Natural killer cell treated with Interleukin-12 subunit alpha and Interleukin-12 subunit beta and Interleukin-15 and Interleukin-18, amount 100 ng/mL, for 72 hours (primary cell): ENCODE measurements around the gene ARHGAP15. TPM values are rescaled to one million over a fixed set of nuclear protein-coding genes. Genes with fewer than 3 reads are reported as not detected.

Source experiments
- ATAC-seq, 2 donors: fragments of 150-1000 bp; cut with Tn5 transposase in 1 of 2; sonication (Bioruptor Pico), chemical (Tn5 transposase) in 1 of 2; 2 replicates each; pipeline ENCODE4 v1.10.0; 2021
- DNase-seq: peaks from one replicate; pipeline ENCODE4 v3.0.0; 2022; ENCODE audit warnings: low spot score
- H3K27ac Mint-ChIP-seq, 2 donors: 1 replicate in 1 of 2; 2 replicates in 1 of 2; pipeline ENCODE4 v1.8.0; 2022; ENCODE audit warnings: mixed read lengths in 2 of 2, mild to moderate bottlenecking in 1 of 2, moderate library complexity in 1 of 2
- H3K27me3 Mint-ChIP-seq, 2 donors: 1 replicate in 1 of 2; 2 replicates in 1 of 2; pipeline ENCODE4 v1.8.0; 2022; ENCODE audit warnings: mixed read lengths in 2 of 2
- H3K36me3 Mint-ChIP-seq: one replicate; pipeline ENCODE4 v1.8.0; 2022; ENCODE audit warnings: mixed read lengths
- H3K4me1 Mint-ChIP-seq, 2 donors: 1 replicate in 1 of 2; 2 replicates in 1 of 2; pipeline ENCODE4 v1.8.0; 2022; ENCODE audit warnings: low read depth in 2 of 2, mixed read lengths in 2 of 2, mild to moderate bottlenecking in 1 of 2
- H3K4me3 Mint-ChIP-seq: one replicate; pipeline ENCODE4 v1.8.0; 2022; ENCODE audit warnings: mixed read lengths
- H3K9me3 Mint-ChIP-seq: 2 replicates; pipeline ENCODE4 v1.8.0; 2022; ENCODE audit warnings: mixed read lengths
- total RNA-seq, 2 donors: library from RNA; stranded (reverse); gene quantifications; one replicate each; pipeline ENCODE4 v1.2.3, GENCODE V29; 2022

The ARHGAP15 gene
- total RNA-seq, 2 donors from 2014 or later: 80.6 to 133 TPM

DNA sequence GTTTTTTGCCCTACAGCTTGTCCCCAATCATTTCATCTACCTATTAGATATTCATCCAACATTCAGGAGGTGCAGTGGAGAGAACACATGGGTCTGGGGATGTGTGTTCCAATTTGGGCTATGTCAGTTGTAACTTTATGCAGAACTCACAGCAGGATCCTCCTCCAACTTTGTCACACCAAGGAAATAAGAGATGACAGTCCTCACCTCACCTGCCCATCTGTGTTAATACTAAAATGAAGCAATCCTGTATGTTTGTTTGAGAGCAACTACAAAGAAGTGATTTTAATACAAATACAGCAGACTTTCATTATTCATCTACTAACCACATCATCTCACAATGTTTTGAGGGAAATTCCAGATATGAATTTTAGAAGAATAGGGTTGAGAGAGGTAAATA lies 126.7 kb downstream of the ARHGAP15 start:
- ATAC-seq (peak; percentile 77 to 84), DNase-seq (no peak)
- H3K36me3 Mint-ChIP-seq: peaks cover 6% of the 10 kb centered on the region
- H3K9me3 Mint-ChIP-seq: no peaks in the 10 kb centered on the region
- peak overlapping the region; percentile 90 for H3K4me3 Mint-ChIP-seq
- no peaks in the 10 kb centered on the region for H3K27me3 Mint-ChIP-seq
- H3K27ac Mint-ChIP-seq: peak overlapping the region; percentile 92 to 94
- H3K4me1 Mint-ChIP-seq: peaks cover 45 to 76% of the 10 kb centered on the region in 2 donors

DNA sequence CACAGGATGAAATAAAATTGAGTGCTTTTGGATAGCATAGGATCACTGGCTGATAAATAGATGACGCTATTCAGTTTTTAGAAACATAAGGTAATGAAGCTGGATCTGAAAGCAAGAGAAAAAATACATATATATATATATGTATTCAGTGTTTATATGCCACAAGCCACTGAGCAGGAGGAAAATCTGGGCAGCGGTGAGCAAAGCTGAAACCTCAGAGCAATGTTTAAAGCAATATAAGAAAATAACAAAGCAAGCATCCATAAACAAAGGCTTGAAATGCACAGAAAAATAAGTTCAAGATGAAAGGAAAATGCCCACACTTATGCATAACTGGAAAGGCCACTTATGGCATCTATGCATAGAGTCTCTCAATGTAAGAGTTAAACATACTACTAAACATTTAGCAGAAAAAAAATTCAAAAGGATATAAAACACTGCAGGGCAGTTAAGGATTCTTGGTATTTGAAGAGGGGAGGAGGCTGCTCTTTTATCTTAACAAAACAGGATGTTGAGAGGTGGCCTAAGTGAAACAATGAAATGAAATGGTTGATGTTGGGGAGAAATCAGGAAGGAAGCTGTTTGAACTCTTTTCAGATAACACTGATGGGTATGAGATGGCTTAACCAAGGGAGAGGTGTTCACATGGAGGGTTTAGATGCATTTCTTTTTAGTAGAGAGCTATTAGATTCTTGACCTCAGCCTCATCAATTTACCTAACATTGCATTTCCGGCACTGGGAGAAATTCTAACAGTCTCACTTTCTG lies 129.1 kb downstream of the ARHGAP15 start:
- peak overlapping the region; percentile 92 to 94 for H3K27ac Mint-ChIP-seq
- H3K4me3 Mint-ChIP-seq: peak overlapping the region; percentile 79
- H3K27me3 Mint-ChIP-seq: no peaks in the 10 kb centered on the region
- DNase-seq (no peak), ATAC-seq (peak in 1 of 2 donors; percentile 35)
- peaks cover 11% of the 10 kb centered on the region for H3K36me3 Mint-ChIP-seq
- peaks cover 57 to 80% of the 10 kb centered on the region in 2 donors for H3K4me1 Mint-ChIP-seq
- peaks cover 8% of the 10 kb centered on the region for H3K9me3 Mint-ChIP-seq

DNA sequence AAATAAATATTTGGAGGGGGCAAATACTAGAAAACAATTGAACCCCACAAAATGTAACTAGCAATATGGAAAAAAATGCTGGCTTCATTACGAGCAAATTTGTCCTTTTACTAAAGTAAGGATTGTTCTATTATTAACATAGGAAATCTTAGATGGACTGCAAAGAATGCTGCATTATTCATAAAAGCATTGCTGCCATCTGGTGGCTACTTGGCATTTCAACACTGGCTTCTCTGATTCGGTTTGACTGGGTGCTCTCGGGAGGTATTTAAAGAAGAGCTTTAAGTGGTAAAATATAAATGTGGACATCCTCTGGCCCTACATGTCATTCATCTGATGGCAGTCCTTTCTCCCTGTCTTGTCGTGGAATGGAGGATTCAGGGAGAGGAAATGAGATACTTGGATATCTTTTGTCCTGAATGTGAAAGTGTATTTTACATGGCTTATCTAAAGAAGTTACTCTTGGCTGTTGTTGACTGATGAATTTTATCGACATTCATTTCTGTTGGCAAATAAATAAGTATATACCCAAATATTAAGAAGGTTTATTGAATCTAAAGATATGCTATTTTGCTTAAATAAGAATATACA lies 130.2 kb downstream of the ARHGAP15 start:
- H3K27me3 Mint-ChIP-seq: no peaks in the 10 kb centered on the region
- H3K36me3 Mint-ChIP-seq: peaks cover 11% of the 10 kb centered on the region
- ATAC-seq: no peak

DNA sequence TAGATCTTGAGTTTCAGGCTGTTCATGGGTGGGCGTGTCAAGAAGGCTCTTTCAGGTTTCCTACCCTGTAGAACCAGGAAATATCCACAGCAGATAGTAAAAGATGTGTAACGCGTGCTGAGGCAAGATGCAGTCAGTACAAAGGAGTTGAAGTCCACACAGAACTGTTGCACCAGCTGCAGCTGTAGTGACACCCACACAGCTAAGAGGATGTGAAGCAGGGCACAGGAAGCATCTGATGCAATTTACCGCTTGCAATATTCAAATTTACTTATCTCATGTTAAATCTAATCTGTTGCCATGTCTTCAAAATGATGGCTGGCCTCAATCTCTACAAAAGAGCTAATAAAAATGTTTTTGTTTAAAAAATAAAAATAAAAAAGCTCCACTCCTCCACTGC lies 132.8 kb downstream of the ARHGAP15 start:
- ATAC-seq: peak; percentile 94 to 95
- peaks cover 47 to 59% of the 10 kb centered on the region in 2 donors for H3K4me1 Mint-ChIP-seq
- DNase-seq: peak; percentile 86
- H3K4me3 Mint-ChIP-seq: peak overlapping the region; percentile 72
- no peaks in the 10 kb centered on the region for H3K27me3 Mint-ChIP-seq
- H3K36me3 Mint-ChIP-seq: peaks cover 22% of the 10 kb centered on the region
- H3K27ac Mint-ChIP-seq: peak overlapping the region; percentile 92 to 94
- H3K9me3 Mint-ChIP-seq: peaks cover 10% of the 10 kb centered on the region

More for the DNA sequence above, 130.2 kb downstream of the ARHGAP15 start:
- Mint-ChIP-seq H3K27ac (peak overlapping the region; percentile 92 to 94), H3K9me3 (peaks cover 8% of the 10 kb centered on the region), H3K4me3 (peak overlapping the region; percentile 79), H3K4me1 (peaks cover 56 to 76% of the 10 kb centered on the region in 2 donors)
- peak; percentile 79 for DNase-seq

DNA sequence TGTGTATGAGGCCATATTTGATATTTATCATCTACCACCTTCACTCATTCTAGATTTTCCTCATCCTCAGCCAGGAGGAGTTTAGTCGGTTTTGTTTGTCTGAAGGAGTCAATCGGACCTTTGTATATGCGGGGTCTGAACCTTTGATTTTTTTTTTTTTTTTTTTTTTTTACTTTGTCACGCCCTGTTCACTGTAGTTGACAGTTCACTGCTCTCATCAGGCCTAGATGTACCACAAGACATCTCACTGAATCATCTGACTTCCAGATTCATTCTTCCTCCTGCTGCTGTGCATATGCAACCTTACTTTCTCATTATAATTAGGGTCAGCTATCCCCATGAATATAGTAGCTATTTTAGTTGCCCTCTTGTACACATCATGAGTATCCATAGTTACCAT lies 133.2 kb downstream of the ARHGAP15 start:
- Mint-ChIP-seq H3K27me3 (no peaks in the 10 kb centered on the region), H3K4me3 (peak overlapping the region; percentile 72), H3K36me3 (peaks cover 26% of the 10 kb centered on the region), H3K27ac (peak overlapping the region; percentile 92 to 94), H3K4me1 (peaks cover 46 to 59% of the 10 kb centered on the region in 2 donors), H3K9me3 (peaks cover 13% of the 10 kb centered on the region)
- DNase-seq (no peak), ATAC-seq (peak; percentile 74 to 77)

GRCh38 chr2:143263066-143263625 lies 133.9 kb downstream of the ARHGAP15 start:
- Mint-ChIP-seq H3K36me3 (peaks cover 26% of the 10 kb centered on the region), H3K4me3 (peak overlapping the region; percentile 72), H3K9me3 (peaks cover 13% of the 10 kb centered on the region), H3K27ac (peak overlapping the region; percentile 92 to 94), H3K4me1 (peaks cover 41 to 54% of the 10 kb centered on the region in 2 donors), H3K27me3 (no peaks in the 10 kb centered on the region)
- no peak for DNase-seq
- ATAC-seq: no peak

GRCh38 chr2:143264851-143265250 lies 135.6 kb downstream of the ARHGAP15 start:
- Mint-ChIP-seq H3K27ac (peak overlapping the region; percentile 92 to 94), H3K4me1 (peaks cover 32 to 39% of the 10 kb centered on the region in 2 donors)
- DNase-seq: no peak

DNA sequence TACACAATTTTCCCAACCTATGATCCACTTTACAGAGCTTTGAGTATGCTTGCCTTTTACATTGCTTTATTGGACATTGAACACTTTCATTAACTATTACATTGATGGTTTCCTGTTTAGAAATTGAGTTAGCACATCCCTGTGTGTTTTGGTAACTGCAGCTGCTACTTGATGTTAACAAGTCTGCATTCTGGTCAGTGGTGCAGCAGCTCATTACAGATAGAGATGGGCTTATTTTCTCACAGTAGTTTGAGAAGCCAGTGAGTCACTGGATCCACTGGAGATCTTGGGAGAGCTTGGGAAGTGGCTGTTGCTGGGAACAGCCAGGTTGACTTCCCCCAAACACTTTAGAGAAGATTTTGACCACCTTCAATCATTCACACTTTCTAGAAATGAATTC lies 150.5 kb downstream of the ARHGAP15 start:
- Mint-ChIP-seq H3K36me3 (no peaks in the 10 kb centered on the region), H3K4me3 (peak overlapping the region; percentile 38), H3K9me3 (no peaks in the 10 kb centered on the region), H3K4me1 (peaks cover 46 to 58% of the 10 kb centered on the region in 2 donors), H3K27me3 (no peaks in the 10 kb centered on the region), H3K27ac (peak overlapping the region; percentile 85)
- DNase-seq (no peak), ATAC-seq (peak; percentile 60 to 66)

More at GRCh38 chr2:143264851-143265250, 135.6 kb downstream of the ARHGAP15 start:
- H3K36me3 Mint-ChIP-seq: peaks cover 26% of the 10 kb centered on the region
- H3K9me3 Mint-ChIP-seq: peaks cover 13% of the 10 kb centered on the region
- no peaks in the 10 kb centered on the region for H3K27me3 Mint-ChIP-seq
- no peak overlapping the region for H3K4me3 Mint-ChIP-seq
- ATAC-seq: no peak

DNA sequence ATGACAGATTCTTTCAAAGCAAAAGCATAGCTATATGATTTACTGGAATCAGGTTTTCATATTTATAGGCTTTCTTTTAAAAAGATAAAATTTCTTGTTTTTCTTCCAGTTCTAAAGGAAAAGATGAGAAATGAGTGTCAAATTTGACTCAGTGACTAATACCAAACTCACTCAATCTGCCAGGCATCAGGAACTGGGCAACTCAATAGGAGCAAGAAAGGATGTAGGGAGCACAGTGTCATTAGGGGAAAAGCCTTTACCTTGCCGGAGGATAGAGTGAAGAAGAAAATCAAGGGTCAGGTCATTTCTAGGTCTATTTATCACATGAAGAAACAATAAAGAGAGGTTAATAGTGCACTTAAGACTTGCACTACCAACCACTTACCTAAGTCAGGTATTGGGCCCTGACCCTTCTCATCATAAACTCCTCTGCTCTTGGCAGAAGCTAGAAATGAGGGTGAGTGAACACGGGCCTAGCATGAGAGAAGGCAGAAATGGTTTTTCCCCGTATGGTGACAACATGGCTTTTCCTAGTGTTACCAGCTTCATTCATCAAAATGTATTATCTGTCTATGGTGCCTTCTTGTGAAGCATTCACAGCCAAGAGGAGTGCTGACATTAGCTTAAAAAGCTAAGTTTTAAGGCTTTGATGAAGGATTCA lies 151.0 kb downstream of the ARHGAP15 start:
- peaks cover 44 to 58% of the 10 kb centered on the region in 2 donors for H3K4me1 Mint-ChIP-seq
- H3K4me3 Mint-ChIP-seq: peak overlapping the region; percentile 38

GRCh38 chr2:143282684-143283083 lies 153.5 kb downstream of the ARHGAP15 start:
- peaks cover 29 to 39% of the 10 kb centered on the region in 2 donors for H3K4me1 Mint-ChIP-seq
- no peak overlapping the region for H3K4me3 Mint-ChIP-seq
- peak overlapping the region; percentile 18 to 48 for H3K27ac Mint-ChIP-seq
- ATAC-seq: no peak
- no peaks in the 10 kb centered on the region for H3K36me3 Mint-ChIP-seq
- no peak for DNase-seq
- H3K9me3 Mint-ChIP-seq: no peaks in the 10 kb centered on the region
- H3K27me3 Mint-ChIP-seq: no peaks in the 10 kb centered on the region

More for the DNA sequence above, 151.0 kb downstream of the ARHGAP15 start:
- Mint-ChIP-seq H3K27me3 (no peaks in the 10 kb centered on the region), H3K36me3 (no peaks in the 10 kb centered on the region), H3K9me3 (no peaks in the 10 kb centered on the region), H3K27ac (peak overlapping the region; percentile 85)
- ATAC-seq (peak; percentile 28 to 50), DNase-seq (no peak)

GRCh38 chr2:143284087-143284675 lies 155.0 kb downstream of the ARHGAP15 start:
- H3K4me1 Mint-ChIP-seq: peaks cover 25 to 31% of the 10 kb centered on the region in 2 donors
- no peaks in the 10 kb centered on the region for H3K9me3 Mint-ChIP-seq
- DNase-seq (no peak), ATAC-seq (peak; percentile 60 to 73)
- no peak overlapping the region for H3K4me3 Mint-ChIP-seq
- peak overlapping the region in 1 of 2 donors; percentile 27 for H3K27ac Mint-ChIP-seq
- H3K27me3 Mint-ChIP-seq: no peaks in the 10 kb centered on the region
- H3K36me3 Mint-ChIP-seq: no peaks in the 10 kb centered on the region

GRCh38 chr2:143289025-143289424 lies 159.8 kb downstream of the ARHGAP15 start:
- H3K9me3 Mint-ChIP-seq: no peaks in the 10 kb centered on the region
- DNase-seq (no peak), ATAC-seq (no peak)
- peaks cover 8 to 14% of the 10 kb centered on the region in 2 donors for H3K4me1 Mint-ChIP-seq
- H3K27me3 Mint-ChIP-seq: no peaks in the 10 kb centered on the region
- H3K4me3 Mint-ChIP-seq: no peak overlapping the region
- peak overlapping the region in 1 of 2 donors; percentile 22 for H3K27ac Mint-ChIP-seq
- H3K36me3 Mint-ChIP-seq: no peaks in the 10 kb centered on the region

DNA sequence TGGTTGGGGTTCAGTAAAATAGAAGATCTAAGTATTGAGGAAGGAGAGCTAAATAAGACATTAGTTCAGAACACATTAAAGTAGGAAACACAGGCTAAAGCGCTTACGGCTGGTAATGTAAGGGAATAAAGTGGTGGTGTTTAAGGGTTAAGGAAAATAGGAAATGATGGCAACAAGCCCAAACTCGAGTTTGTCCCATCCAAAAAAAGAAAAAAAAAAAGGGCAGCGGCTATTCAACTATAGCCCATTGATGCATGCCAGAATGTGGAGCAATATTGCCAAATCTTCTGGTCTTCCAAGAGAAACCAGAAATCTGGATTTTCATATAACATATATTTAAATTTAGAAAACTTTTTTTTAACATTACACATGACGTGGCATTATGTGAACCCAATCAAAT lies 161.0 kb downstream of the ARHGAP15 start:
- Mint-ChIP-seq H3K36me3 (no peaks in the 10 kb centered on the region), H3K27ac (peak overlapping the region in 1 of 2 donors; percentile 2), H3K4me1 (peaks cover 11 to 14% of the 10 kb centered on the region in 2 donors), H3K27me3 (no peaks in the 10 kb centered on the region), H3K4me3 (no peak overlapping the region), H3K9me3 (no peaks in the 10 kb centered on the region)
- ATAC-seq (no peak), DNase-seq (no peak)
